Psoas muscle (tissue), 8 donors: Measurements from ENCODE around the gene BCAR1. TPM values are rescaled to one million over a fixed set of nuclear protein-coding genes. Genes with fewer than 3 reads are reported as not detected.
"Not testable (repeated sequence)": the region's sequence is repeated elsewhere in the genome, so short reads cannot be mapped to it uniquely, and the experiment has no call there.

Experiments
- ATAC-seq, 4 donors: fragments of 200-7000 bp; cut with Tn5 transposase; one replicate each; pipeline ENCODE4 v1.9.1; 2020; ENCODE audit warnings: moderate library complexity in 3 of 4, mild to moderate bottlenecking in 2 of 4
- DNase-seq, 2 donors: peaks; one replicate each; pipeline ENCODE4 v3.0.0-alpha.2; 2020
- H3K27ac ChIP-seq: fragments of 200-600 bp; one replicate; pipeline ENCODE4 v1.8.0; 2022
- H3K27me3 ChIP-seq, 3 donors: fragments of 200-600 bp in 1 of 3; one replicate each; pipeline versions ENCODE4 v1.6.1 to v1.8.0; 2013 to 2022; ENCODE audit warnings: low read length in 2 of 3, mild to moderate bottlenecking in 2 of 3, moderate library complexity in 1 of 3; ENCODE audit not compliant: insufficient read depth in 3 of 3
- H3K36me3 ChIP-seq, 2 donors: fragments of 200-600 bp in 1 of 2; one replicate each; pipeline versions ENCODE4 v1.6.1 to v1.8.0; 2013 to 2022; ENCODE audit warnings: low read depth in 1 of 2, mild to moderate bottlenecking in 1 of 2, moderate library complexity in 1 of 2; ENCODE audit not compliant: insufficient read depth in 1 of 2
- H3K4me1 ChIP-seq: fragments of 200-600 bp; one replicate; pipeline ENCODE4 v1.8.0; 2022
- H3K4me3 ChIP-seq: fragments of 200-600 bp; one replicate; pipeline ENCODE4 v1.8.0; 2022; ENCODE audit warnings: mild to moderate bottlenecking
- H3K9me3 ChIP-seq: fragments of 200-600 bp; one replicate; pipeline ENCODE4 v1.8.0; 2022
- CTCF ChIP-seq: fragments of 200-600 bp; IDR thresholded peaks from one replicate; pipeline ENCODE4 v1.8.0; 2022; ENCODE audit warnings: antibody characterized with exemption
- WGBS, 3 donors: extraction: QIAGEN DNeasy Blood & Tissue Kit; methylation state at CpG; one replicate each; pipeline versions ENCODE4 v1.1.6 to v1.1.7; 2013; 5-methylcytosine and 5-hydroxymethylcytosine counted together
- intact Hi-C, 2 donors: fragments of 100-400 bp; cut with DNase I; formaldehyde crosslinking; loops; one replicate each; pipeline versions ENCODE4 v1.11.0 to v1.14.2; 2022
- polyA plus RNA-seq, 3 donors: library from polyadenylated mRNA; stranded (reverse); fragments of 200-250 nt; gene quantifications; one replicate each; pipeline ENCODE4 v1.2.3, GENCODE V29; 2013
- total RNA-seq, 4 donors: library from RNA; stranded (reverse); fragmentation: NEBNext Ultra II Directional in 2 of 4; extraction: Animal tissue kit (Norgen Biotek cat#: 25700) in 2 of 4; gene quantifications; one replicate each; pipeline versions ENCODE4 v1.2.1 to v1.2.4, GENCODE V29; 2021 to 2023
- donor health status: healthy with polysubstance abuse.
- donor health status: DM: no; HTN: no; CAD: no; lungs with moderate emphysema.
- donor health status: Bipolar disorder and iron deficiency.
- donor health status: healthy.
- donor health status: DM: yes; HTN: yes; CAD: no.
- donor health status: DM: no; HTN: no; CAD: no.
- donor health status: DM: no; HTN: no; CAD: no.
- donor health status: DM: yes; HTN: yes; CAD: no.

BCAR1 gene
- total and polyA plus RNA-seq, 7 donors = 61.8 to 108 (median 78.7) TPM

DNA sequence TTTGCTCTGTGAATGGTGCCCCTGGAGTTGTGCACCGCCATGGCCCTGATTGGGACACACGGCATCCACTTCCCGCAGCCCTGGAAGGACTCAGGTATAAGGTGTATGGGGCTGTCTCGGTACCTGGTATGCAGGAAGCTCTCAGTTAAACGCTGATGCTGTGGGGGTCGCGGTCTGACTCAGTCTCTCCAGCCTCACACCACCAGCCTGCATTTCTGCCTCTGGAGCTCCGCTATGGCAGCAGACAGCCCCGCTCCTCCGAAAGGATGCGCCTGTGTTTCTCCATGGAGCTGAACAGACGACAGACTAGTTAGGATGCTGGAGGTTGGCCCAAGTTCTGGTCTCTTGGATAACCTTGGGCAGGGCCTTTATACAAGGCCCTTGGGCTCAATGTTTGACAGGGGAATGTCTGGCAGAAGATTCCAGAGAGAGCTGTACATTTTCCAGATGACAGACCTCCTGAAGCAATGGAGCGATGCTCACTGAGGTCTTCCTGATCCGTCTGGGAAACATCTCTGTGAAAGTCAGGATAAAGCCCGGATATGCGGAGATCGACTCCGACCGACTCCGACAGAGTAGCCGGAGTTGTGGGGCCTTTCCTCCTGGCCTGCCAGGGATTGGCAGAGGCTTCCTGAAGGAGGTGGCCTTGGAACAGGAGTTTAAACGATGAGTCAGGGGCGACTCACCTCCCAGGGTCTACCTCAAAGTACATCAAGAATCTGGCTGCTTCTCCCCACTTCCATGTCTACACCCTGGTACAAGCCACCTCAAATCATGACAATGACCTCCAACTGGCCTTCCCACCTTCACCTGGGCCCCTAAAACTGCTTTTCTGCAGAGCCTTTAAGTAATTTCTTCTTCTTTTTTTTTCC lies 21.9 kb upstream of the BCAR1 start:
- no peaks in the 10 kb centered on the region for H3K36me3 ChIP-seq
- DNase-seq = no peak
- H3K4me3 ChIP-seq = no peak overlapping the region
- 90 to 93% (median 90%) methylated on average over 23 of the region's 23 CpGs for WGBS, 3 donors
- ATAC-seq = no peak
- TF ChIP-seq CTCF = no peak
- intact Hi-C loops = no loop called here
- no peaks in the 10 kb centered on the region for H3K27me3 ChIP-seq
- no peak overlapping the region for H3K27ac ChIP-seq
- no peaks in the 10 kb centered on the region for H3K9me3 ChIP-seq
- peaks cover 5% of the 10 kb centered on the region for H3K4me1 ChIP-seq

DNA sequence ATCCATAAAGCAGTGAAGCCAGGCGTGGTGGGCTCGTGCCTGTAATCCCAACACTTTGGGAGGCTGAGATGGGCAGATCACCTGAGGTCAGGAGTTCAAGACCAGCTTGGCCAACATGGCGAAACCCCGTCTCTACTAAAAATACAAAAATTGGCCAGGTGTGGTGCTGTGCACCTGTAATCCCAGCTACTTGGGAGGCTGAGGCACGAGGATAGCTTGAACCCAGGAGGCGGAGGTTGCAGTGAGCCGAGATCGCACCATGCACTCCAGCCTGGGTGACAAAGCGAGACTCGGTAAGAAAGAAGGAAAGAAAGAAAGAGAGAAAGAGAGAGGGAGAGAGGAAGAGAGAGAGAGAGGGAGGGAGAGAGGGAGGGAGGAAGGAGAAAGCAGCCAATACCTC lies 21.2 kb upstream of the BCAR1 start:
- H3K36me3 ChIP-seq, H3K4me3 ChIP-seq, H3K27me3 ChIP-seq, H3K27ac ChIP-seq, ATAC-seq, intact Hi-C loops, DNase-seq, H3K9me3 ChIP-seq: not testable (repeated sequence)
- peaks cover 10% of the 10 kb centered on the region for H3K4me1 ChIP-seq
- 92 to 95% (median 92%) methylated on average over 10 of the region's 10 CpGs for WGBS, 3 donors

DNA sequence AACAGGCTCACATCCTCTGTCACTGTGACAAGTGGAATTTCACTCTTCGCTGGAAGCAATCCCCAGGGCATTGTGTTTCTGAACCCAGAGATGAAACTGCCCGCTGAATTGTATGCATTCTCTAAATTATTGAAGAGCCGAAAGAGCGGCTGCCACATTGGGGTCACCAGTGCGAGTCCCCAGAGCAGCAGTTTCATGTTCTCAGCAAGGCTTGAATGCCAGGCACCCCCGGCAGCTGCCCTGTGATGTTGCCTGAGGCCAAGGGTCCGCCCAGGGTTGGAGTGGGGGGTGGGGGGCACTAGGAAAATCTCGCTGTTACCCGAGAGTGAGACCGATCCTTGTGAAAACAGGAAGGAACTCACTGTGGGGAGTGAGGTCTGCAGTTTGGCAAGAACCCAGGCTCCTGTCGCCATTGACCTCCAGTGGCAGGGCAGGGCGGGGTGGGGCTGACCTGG lies 20.7 kb upstream of the BCAR1 start:
- DNase-seq (no peak), ATAC-seq (no peak)
- no peak overlapping the region for H3K27ac ChIP-seq
- H3K36me3 ChIP-seq = no peaks in the 10 kb centered on the region
- peaks cover 14% of the 10 kb centered on the region for H3K4me1 ChIP-seq
- no peaks in the 10 kb centered on the region for H3K27me3 ChIP-seq
- no peaks in the 10 kb centered on the region for H3K9me3 ChIP-seq
- WGBS, 3 donors = 28 to 35% (median 34%) methylated on average over 12 of the region's 12 CpGs
- intact Hi-C loops = no loop called here
- TF ChIP-seq CTCF = no peak
- no peak overlapping the region for H3K4me3 ChIP-seq

- no peak for DNase-seq
- Histone ChIP-seq H3K4me1 (peaks cover 20% of the 10 kb centered on the region), H3K36me3 (no peaks in the 10 kb centered on the region), H3K9me3 (no peaks in the 10 kb centered on the region), H3K4me3 (no peak overlapping the region), H3K27ac (no peak overlapping the region), H3K27me3 (no peaks in the 10 kb centered on the region)
- intact Hi-C loops = no loop called here
- WGBS, 3 donors = 50 to 65% (median 56%) methylated on average over 6 of the region's 6 CpGs
- no peak for TF ChIP-seq CTCF
- ATAC-seq = no peak
These were observed 20.1 kb upstream of the BCAR1 start for GRCh38 chr16:75271441-75272096.

DNA sequence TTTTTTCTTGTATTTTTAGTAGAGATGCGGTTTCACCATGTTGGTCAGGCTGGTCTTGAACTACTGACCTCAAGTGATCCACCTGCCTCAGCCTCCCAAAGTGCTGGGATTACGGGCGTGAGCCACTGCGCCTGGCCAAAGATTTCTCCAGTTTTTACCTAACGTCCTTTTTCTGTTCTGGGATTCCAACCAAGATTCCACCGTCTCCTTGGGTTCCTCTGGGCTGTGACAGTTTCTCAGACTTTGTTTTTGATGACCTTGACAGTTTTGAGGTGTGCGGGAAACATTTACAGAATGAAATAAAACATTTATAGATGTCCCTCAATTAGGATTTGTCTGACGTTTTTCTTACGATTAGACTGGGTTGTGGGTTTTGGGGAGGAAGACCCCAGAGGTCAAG lies 17.9 kb upstream of the BCAR1 start:
- H3K4me1 ChIP-seq = peaks cover 30% of the 10 kb centered on the region
- H3K27me3 ChIP-seq, ATAC-seq, intact Hi-C loops, H3K4me3 ChIP-seq, H3K36me3 ChIP-seq, DNase-seq, H3K9me3 ChIP-seq, H3K27ac ChIP-seq: not testable (repeated sequence)
- WGBS, 3 donors = 55 to 78% (median 72%) methylated on average over 9 of the region's 9 CpGs
